Measurements from ENCODE around the gene TJP3.

TJP3 gene

DNA sequence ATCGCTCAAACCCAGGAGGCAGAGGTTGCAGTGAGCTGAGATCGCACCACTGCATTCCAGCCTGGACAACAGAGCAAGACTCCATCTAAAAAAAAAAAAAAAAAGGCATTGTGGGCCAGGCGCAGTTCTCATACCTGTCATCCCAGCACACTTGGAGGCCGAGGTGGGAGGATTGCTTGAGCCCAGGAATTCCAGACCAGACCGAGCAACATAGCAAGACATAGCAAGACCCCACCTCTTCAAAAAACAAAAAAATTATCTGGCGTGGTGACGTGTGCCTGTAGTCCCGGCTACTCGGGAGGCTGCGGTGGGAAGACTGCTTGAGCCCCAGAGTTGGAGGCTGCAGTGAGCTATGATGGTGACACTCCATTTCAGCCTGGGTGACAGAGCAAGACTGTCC lies 25.9 kb upstream of the TJP3 start:
- no peak overlapping the region for H3K4me3 ChIP-seq (ENCODE audit: low read length)
- no peak for DNase-seq (ENCODE audit: low read depth)
- TF ChIP-seq, protein P1, sequence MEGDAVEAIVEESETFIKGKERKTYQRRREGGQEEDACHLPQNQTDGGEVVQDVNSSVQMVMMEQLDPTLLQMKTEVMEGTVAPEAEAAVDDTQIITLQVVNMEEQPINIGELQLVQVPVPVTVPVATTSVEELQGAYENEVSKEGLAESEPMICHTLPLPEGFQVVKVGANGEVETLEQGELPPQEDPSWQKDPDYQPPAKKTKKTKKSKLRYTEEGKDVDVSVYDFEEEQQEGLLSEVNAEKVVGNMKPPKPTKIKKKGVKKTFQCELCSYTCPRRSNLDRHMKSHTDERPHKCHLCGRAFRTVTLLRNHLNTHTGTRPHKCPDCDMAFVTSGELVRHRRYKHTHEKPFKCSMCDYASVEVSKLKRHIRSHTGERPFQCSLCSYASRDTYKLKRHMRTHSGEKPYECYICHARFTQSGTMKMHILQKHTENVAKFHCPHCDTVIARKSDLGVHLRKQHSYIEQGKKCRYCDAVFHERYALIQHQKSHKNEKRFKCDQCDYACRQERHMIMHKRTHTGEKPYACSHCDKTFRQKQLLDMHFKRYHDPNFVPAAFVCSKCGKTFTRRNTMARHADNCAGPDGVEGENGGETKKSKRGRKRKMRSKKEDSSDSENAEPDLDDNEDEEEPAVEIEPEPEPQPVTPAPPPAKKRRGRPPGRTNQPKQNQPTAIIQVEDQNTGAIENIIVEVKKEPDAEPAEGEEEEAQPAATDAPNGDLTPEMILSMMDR (conservative IDR thresholded peaks at IDR 0.05; ENCODE audit: low read depth, low read length) = no peak

DNA sequence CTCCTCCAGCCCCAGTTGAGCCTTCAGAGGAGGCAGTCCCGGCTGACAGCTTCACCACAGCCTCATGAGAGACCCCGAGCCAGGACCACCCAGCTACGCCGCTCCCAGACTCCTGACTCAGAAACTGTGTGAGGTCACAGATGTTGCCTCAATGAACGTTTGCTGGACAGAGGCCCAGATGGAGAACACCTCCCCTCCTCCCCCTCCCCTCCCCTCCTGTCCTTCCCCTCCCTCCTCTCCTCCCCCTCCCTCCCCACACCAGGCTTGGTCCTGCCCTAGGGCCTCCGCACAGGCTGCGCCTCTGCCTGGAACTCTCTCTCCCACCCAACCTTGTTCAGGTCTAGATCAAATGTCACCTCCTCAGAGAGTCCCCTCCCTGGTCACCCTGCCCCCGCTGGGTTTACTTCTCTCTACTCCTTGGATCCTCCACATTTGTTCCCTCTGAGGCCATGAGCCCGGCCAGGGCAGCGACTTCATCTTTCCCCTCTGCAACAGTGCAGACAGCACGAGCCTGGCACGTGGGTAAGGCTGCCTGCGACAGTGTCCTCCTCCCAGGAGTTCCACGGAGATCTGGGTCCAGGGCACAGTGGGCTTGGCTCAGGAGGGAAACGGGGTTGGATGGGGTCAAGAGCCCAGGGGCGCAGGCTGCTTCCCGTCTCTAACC lies 25.3 kb upstream of the TJP3 start:
- H3K4me3 ChIP-seq (ENCODE audit: low read length) = no peak overlapping the region
- DNase-seq (ENCODE audit: low read depth) = no peak
- TF ChIP-seq, protein P1 (conservative IDR thresholded peaks at IDR 0.05; ENCODE audit: low read depth, low read length) = no peak

DNA sequence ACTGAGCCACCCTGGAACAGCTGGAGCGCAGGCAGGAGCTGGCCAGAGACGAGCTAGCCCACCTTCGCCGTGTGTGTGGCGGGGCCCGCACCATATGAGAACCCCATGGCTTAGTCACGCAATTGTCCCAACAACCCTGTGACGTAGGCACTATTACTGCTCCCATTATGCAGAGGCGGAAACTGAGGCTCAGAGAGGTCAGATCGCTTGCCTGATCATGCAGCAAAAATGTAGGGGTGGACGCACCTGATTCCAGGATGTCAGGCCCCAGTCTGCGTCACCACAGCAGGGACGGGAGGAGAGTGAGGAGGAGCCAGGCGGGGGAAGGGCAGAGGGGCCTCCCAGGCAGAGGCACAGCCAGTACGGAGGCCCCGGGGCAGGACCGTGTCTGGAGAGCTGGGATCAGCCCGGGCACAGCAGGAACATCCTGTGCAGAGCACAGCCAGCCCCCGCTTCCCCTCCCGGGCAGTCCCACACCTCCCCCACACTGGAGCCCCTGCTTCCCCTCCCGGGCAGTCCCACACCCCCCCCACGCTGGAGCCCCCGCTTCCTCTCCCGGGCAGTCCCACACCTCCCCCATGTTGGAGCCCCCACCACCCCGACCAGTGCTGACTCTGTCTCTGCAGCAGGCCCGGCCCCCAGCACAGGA lies 24.7 kb upstream of the TJP3 start:
- H3K4me3 ChIP-seq (ENCODE audit: low read length) = no peak overlapping the region
- TF ChIP-seq, protein P1 (conservative IDR thresholded peaks at IDR 0.05; ENCODE audit: low read depth, low read length) = no peak
- no peak for DNase-seq (ENCODE audit: low read depth)

DNA sequence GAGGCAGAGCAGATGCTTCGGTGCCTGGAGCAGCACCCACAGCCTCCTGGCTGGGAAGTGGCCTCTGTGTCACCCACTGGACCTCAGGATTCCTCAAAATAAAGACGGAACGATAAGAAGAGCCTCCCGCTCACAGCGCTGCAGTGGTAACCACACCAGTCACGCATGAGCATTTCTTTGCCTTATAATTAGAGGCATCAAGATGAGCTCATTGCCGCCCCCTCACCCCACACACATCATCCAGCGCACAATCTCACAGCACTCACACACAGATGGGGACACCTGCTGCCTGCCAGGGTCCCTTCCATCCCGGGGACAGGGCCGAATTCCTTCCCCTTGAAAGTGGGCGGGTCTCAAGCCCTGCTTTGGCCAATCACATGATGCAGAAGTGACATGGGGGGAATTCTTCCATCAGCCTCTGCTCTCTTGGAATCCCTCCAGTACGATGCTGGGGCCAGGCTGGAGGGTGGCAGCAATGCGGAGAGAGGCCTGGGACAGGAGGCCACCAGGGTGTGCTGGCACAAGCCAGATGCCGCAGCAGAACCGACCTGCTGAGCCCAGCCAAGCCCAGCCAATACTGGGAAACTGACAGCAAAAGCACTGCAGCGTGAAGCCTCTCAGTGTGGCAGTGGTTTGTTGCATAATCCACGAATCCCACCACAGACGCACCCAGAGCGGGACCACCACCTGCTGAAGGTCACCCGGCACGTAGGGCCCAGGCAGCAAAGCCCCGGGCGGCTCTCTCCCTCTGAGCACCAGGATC lies 23.9 kb upstream of the TJP3 start:
- TF ChIP-seq, protein P1 (conservative IDR thresholded peaks at IDR 0.05; ENCODE audit: low read depth, low read length) = no peak
- no peak overlapping the region for H3K4me3 ChIP-seq (ENCODE audit: low read length)
- DNase-seq (ENCODE audit: low read depth) = no peak

DNA sequence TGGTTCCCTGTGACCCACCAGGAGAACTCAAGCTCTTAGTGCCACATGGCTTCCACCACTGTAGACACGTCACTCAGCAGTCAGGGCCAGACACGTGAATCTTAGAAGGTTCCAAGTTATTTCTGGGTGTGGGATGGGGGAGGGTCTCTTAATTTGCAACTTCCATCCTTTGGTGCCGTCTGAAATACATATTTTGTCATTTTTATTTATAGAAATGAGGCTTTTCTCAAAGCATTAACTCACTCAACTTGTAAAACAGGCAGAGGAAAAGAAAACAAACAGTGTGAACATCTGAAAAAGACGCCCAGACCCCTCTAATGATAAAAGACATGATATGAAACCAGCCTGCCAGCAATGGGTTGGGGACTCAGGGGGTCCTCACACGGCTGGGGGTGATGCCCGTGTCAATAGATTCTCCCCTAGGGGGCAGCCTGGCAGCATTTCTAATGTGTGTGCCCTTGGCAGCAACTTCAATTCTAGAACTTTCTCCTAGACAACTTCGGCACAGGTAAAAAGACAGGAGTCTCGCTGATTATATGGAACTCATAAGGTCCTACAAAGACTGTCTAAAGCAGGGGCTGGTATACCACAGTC lies 23.3 kb upstream of the TJP3 start:
- TF ChIP-seq, protein P1 (conservative IDR thresholded peaks at IDR 0.05; ENCODE audit: low read depth, low read length) = no peak
- H3K4me3 ChIP-seq (ENCODE audit: low read length) = no peak overlapping the region
- DNase-seq (ENCODE audit: low read depth) = no peak

DNA sequence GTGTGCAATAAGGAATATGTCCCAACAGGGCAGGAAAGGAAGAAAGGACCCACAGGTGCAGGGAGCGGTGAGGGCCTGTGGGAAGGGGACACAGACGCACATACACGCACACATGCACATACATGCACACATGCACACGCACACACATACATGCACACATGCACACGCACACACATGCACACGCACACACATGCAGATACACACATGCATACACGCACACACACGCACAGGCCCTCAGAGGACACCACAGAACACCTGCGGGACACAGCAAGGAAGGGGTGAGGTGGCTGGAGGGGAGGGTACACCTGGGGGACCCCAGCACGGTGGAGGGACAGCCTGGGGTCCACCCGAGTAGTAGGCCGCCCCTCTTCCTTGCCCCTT lies 20.8 kb upstream of the TJP3 start:
- H3K4me3 ChIP-seq (ENCODE audit: low read length) = no peak overlapping the region

More for the DNA sequence above, 20.8 kb upstream of the TJP3 start:
- DNase-seq (ENCODE audit: low read depth) = no peak
- TF ChIP-seq, protein P1 (conservative IDR thresholded peaks at IDR 0.05; ENCODE audit: low read depth, low read length) = no peak

Measured in retinal pigment epithelial cell (primary cell).